ENCODE data around the gene MTG2. TPM values are rescaled to one million over a fixed set of nuclear protein-coding genes. Genes with fewer than 3 reads are reported as not detected.

Gene MTG2
- total and polyA plus RNA-seq, 7 donors = 25.0 to 56.5 (median 40.4) TPM

- no peak for TF ChIP-seq CTCF (IDR thresholded peaks at IDR 0.05)
- Histone ChIP-seq H3K9me3 (no peaks in the 10 kb centered on the region), H3K27me3 (ENCODE audit: insufficient read depth in 3 of 3, low read length in 2 of 3) (peaks cover 0 to 53% (median 9%) of the 10 kb centered on the region in 3 donors), H3K4me3 (no peak overlapping the region), H3K4me1 (peaks cover 12% of the 10 kb centered on the region), H3K36me3 (ENCODE audit: insufficient read depth in 1 of 2, low read depth in 1 of 2) (no peaks in the 10 kb centered on the region), H3K27ac (no peak overlapping the region)
- ATAC-seq (no peak), DNase-seq (no peak)
- WGBS, 3 donors = 65 to 74% (median 71%) methylated on average over 9 of the region's 9 CpGs
- intact Hi-C loops (cut with DNase I) = no loop called here
Observed at GRCh38 chr20:62211769-62212288, 29.0 kb downstream of the MTG2 start.

- Histone ChIP-seq H3K4me1 (peaks cover 12% of the 10 kb centered on the region), H3K9me3 (no peaks in the 10 kb centered on the region), H3K36me3 (ENCODE audit: insufficient read depth in 1 of 2, low read depth in 1 of 2) (no peaks in the 10 kb centered on the region), H3K27ac (no peak overlapping the region), H3K4me3 (no peak overlapping the region), H3K27me3 (ENCODE audit: insufficient read depth in 3 of 3, low read length in 2 of 3) (peaks cover 0 to 58% (median 9%) of the 10 kb centered on the region in 3 donors)
- ATAC-seq (no peak), DNase-seq (no peak)
- intact Hi-C loops (cut with DNase I) = no loop called here
- 39 to 45% (median 42%) methylated on average over 10 of the region's 10 CpGs for WGBS, 3 donors
- no peak for TF ChIP-seq CTCF (IDR thresholded peaks at IDR 0.05)
Observed at GRCh38 chr20:62212299-62212698, 29.5 kb downstream of the MTG2 start.

DNA sequence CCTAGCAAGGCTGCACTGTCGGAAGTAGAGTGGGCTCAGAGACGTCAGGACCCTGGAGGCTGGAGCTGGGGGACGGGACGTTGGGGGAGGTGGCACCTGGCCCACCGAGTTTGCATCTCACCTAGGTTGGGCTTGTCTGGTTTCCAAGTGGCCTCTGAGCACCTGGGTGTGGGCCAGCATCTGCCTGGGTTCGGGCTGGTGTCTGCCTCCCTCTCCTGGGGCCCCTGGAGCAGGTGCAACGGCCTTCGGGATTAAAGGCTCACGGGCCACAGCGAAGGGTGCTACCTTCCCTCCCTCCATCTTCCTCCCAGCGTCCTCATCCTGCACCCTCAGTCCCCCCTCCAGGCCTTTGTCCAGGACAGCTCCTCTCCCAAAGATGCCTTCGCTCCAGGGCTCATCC, 31.2 kb downstream of the MTG2 start:
- DNase-seq (no peak), ATAC-seq (no peak)
- 34 to 42% (median 38%) methylated on average over 12 of the region's 12 CpGs for WGBS, 3 donors
- H3K4me3 ChIP-seq = no peak overlapping the region
- H3K27ac ChIP-seq = no peak overlapping the region
- intact Hi-C loops (cut with DNase I) = no loop called here
- TF ChIP-seq CTCF (IDR thresholded peaks at IDR 0.05) = no peak
- no peaks in the 10 kb centered on the region for H3K36me3 ChIP-seq (ENCODE audit: insufficient read depth in 1 of 2, low read depth in 1 of 2)
- H3K9me3 ChIP-seq = no peaks in the 10 kb centered on the region
- peaks cover 5% of the 10 kb centered on the region for H3K4me1 ChIP-seq
- peaks cover 0 to 75% (median 9%) of the 10 kb centered on the region in 3 donors for H3K27me3 ChIP-seq (ENCODE audit: insufficient read depth in 3 of 3, low read length in 2 of 3)

GRCh38 chr20:62215020-62215990, 32.5 kb downstream of the MTG2 start:
- Histone ChIP-seq H3K27me3 (ENCODE audit: insufficient read depth in 3 of 3, low read length in 2 of 3) (peaks cover 0 to 74% (median 6%) of the 10 kb centered on the region in 3 donors), H3K9me3 (no peaks in the 10 kb centered on the region), H3K4me1 (peaks cover 4% of the 10 kb centered on the region), H3K27ac (no peak overlapping the region), H3K36me3 (ENCODE audit: insufficient read depth in 1 of 2, low read depth in 1 of 2) (no peaks in the 10 kb centered on the region), H3K4me3 (no peak overlapping the region)
- WGBS, 3 donors = 70 to 76% (median 76%) methylated on average over 27 to 29 of the region's 29 CpGs
- intact Hi-C loops (cut with DNase I) = no loop called here
- ATAC-seq (no peak), DNase-seq (no peak)
- no peak for TF ChIP-seq CTCF (IDR thresholded peaks at IDR 0.05)

All from psoas muscle (tissue), 8 donors.